Measurements from ENCODE around the gene GEMIN7. TPM values are rescaled to one million over a fixed set of nuclear protein-coding genes. Genes with fewer than 3 reads are reported as not detected.

GEMIN7 gene
- total RNA-seq, 1 experiment from 2014 or later: 24.5 TPM

DNA sequence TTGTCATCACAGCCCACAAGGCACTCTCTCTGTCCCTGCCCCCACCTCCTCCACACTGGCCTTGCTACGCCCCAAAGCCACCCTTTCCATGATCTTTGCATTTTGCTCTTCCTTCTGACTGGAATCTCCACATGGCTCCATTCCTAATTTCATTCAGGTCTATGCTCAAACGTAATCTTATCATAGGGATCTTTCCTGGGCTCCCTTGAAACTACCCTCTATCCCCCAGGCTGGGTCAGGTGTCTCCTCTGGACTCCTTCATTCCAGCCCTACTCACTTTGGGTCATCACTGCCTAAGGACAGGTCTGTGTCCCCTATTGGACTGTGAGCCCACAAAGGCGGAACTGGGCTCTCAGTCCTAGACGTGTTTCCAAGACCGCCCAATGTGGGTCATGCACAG lies 3.1 kb downstream of the GEMIN7 start:
- no peak for DNase-seq (ENCODE audit: extremely low read depth, low read depth)

DNA sequence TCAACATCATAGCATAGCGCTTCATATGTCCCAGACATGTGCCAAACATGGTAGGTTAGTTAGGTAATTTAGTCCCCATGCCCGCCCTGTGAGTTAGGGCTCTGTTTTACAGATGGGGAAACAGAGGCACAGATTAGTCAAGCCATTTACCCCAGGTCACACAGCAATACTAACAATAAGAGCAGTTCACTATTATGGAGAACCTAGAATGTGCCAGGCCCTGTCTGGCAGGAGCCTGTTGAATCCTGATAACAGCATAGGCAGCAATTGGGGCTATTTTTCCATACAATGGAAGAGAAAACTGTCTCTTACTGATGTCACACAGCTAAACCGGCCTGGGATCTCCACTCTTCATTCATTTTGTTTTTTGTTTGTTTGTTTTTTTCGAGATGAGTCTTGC lies 7.4 kb downstream of the GEMIN7 start:
- DNase-seq (ENCODE audit: extremely low read depth, low read depth): no peak

DNA sequence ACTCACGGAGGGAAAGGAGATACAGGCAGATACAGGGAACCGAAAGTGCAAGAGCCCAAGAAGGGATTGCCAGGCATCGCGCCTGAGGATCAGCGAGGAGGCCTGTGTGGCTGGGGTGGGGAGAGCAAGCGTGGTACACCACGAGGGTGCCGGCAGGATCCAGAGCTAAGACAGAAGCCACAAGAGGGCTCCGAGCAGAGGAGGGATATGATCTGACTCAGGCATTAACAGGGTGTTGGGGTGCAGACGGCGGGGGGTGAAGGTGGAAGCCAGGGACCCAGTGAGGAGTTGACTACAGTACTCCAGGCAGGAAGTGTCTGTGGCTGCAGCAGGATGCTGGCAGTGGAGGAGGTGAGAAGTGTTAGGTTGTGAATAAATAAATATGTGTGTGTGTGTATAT lies 8.5 kb downstream of the GEMIN7 start:
- DNase-seq (ENCODE audit: extremely low read depth, low read depth): no peak

DNA sequence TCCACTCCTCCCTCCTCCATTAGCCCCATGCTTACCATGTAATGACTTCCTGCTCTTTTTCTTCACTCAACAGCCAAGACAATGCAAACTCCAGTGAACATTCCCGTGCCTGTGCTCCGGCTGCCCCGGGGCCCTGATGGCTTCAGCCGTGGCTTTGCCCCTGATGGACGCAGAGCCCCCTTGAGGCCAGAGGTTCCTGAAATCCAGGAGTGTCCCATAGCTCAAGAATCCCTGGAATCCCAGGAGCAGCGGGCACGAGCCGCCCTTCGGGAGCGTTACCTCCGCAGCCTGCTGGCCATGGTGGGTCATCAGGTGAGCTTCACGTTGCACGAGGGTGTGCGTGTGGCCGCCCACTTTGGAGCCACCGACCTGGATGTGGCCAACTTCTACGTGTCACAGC lies 11.0 kb downstream of the GEMIN7 start:
- DNase-seq (ENCODE audit: extremely low read depth, low read depth): no peak

DNA sequence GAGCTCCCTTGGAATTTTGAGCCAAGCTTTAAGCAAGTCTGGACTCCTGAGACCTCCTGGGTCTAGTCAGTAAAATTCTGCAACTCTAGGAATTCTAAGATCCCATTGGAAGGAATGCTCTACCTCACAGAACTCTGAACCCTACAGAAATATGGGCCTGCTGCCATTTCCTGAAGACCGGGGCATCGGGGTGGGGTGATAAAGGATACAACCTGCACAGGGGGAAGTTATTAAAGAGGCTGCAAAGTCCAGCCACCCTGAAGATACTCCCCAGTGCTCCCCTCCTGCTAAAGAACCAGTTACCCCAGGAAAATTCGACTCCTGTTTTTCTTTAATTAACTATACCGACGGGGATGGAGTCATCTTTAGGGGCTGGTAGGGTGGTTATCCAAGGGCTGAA lies 11.5 kb downstream of the GEMIN7 start:
- DNase-seq (ENCODE audit: extremely low read depth, low read depth): no peak

DNA sequence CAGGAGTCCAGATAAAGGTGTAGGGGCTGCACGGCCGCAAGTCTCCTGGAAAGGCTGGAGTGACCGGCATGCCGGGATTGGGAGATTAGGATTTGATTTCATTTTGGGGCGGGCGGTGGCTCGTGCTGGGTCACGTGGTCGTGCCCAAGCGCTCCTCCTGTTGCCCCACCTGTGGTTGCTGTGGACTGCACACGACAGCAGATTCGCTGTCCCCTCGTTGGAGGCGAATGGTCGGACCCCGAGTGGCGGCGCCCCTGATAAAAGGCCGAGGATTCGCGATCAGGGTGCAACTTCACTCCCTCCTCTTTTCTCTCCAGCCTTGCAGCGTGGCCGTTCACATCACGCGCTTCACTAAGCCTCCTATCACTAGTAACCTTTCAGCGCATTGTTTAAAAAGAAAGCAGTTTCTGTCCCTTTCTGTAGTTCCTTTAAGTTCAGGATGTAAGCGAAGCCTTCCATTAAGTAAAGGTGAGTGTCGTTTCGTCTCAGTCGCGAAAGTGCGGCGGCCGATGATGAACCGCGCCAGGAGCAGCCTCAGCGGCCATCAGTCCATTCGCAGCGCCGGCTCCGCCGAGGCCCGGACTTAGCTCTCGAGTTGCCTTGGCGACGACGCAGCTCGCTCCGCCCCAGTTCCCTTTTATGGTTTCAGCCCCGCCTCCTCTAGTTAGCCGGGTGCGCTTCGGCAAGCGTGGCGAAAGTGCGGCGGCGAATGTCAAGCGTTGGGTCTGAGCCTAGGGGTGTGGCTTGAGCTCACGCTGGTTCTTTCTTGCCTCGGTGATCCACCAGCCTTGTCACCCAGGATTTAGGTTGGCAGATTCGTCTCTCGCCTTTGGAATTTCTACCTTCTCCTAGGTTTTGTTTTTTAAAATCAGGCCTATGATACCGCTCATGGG lies 12.2 kb downstream of the GEMIN7 start:
- DNase-seq (ENCODE audit: extremely low read depth, low read depth): peak; percentile 97

DNA sequence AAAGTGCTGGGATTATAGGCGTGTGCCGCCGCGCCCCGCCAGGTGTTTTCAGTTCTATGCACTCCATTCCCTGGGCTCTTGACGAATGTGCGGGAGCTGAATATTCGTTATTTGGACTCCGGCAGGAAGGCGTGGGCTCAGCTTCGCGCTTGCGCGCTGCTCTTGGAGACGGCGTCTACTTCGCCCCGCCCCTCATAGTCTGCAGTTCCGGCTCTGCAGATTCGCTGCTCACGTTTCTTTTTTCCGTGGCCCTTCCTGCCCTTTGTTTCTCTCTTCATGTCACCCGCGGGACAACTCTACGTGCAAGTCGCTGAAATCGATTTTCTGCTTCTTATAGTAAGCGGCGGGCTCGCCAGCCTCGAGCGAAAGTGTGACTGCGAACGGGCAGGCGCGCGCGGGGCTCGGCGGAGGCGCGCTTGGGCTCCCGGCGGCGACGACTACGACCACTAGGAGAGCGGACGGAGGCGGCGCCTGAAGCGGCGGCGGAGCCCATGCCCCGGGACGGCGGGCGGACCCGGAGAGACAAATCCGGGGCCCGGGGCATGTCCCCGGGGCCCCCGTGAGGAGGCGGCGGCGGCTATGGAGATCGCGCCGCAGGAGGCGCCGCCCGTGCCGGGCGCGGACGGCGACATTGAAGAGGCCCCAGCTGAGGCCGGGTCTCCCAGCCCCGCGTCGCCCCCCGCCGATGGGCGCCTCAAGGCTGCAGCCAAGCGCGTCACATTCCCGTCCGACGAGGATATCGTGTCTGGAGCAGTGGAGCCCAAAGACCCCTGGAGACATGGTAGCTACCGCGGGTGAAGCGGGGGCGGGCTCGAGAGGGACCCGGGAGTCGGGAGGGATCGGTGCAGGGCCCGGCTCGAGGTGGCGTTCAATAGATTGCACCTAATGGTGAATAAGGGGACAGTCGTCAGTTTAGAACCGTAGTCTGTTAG lies 14.0 kb downstream of the GEMIN7 start, which contains the start of gene PPP1R37:
PPP1R37 (plus strand) TSS at position 433 of the 932 bp plus-strand sequence; CDS start at position 580, 147 bp downstream.
- DNase-seq (ENCODE audit: extremely low read depth, low read depth): peak; percentile 93

DNA sequence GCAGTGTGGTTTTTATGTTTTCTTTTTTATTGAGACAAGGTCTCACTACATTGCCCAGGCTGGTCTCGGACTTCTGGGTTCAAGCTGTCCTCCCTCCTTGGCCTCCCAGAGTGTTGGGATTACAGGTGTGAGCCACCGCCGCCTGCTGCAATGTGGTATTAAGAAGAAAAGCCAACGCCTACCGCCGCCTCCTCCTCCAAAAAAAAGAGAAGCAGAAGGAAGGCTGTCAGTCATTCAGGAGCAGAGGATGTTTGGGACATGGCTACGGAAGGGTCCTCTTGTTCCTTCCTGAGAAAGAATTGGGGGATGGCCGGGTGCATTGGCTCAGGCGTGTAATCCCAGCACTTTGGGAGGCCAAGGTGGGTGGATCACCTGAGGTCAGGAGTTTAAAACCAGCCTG lies 15.1 kb downstream of the GEMIN7 start:
- DNase-seq (ENCODE audit: extremely low read depth, low read depth): no peak

DNA sequence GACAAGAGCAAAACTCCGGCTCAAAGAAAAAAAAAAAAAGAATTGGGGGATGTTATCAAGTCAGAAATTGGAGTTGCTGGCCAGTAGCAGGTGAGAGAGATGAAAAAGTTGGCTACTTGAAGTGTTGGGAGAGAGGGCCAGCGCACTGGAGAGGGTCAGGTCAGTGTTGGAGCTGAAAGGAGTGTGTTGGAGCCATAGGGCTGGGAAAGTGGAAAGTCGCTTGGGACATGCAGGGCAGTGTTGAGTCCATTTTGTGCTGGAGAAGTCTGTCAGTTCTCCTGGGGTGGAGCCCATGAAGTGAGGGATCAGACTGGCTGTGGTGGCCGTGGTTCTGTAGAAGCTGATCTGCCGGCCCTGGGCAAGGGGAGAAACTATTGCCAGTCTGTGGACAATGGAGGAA lies 15.6 kb downstream of the GEMIN7 start:
- no peak for DNase-seq (ENCODE audit: extremely low read depth, low read depth)

DNA sequence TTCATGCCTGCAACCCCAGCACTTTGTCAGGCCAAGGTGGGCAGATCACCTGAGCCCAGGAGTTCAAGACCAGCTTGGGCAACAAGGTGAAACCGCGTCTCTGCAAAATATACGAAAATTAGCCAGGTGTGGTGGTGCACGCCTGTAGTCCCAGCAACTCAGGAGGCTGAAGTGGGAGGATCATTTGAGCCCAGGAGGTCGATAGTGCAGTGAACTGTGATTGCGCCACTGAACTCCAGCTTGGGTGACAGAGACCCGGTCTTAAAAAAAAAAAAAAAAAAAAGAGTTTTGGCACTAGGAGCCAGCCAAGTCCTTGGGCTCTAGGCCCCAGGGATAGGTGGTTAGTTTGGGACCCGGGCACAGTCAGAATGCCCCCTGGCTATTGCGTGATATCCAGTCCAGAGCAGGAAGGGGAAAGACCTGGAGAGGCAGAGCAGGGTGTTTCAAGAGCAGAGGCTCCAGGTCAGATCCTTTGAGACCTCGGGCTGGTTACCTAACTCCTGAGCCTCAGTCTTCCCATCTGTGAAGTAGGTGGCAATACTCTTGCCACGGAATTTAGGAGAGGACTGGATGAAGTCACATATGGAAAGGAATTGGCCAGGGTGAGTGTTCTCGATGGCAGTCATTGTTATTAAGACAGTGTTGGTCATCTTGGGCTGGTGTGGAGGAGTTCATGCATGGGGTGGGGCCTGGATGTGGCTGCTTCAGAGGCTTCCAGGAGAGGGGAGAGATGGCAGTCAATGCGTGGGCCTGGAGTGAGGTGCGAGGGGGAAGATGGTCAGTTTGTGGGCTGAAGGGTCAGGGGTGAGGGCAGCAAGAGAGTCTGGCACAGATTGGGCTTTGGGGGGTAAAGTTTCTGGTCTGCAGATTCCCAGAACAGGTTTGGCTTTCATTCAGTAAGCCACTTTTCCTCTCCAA lies 16.7 kb downstream of the GEMIN7 start:
- no peak for DNase-seq (ENCODE audit: extremely low read depth, low read depth)

DNA sequence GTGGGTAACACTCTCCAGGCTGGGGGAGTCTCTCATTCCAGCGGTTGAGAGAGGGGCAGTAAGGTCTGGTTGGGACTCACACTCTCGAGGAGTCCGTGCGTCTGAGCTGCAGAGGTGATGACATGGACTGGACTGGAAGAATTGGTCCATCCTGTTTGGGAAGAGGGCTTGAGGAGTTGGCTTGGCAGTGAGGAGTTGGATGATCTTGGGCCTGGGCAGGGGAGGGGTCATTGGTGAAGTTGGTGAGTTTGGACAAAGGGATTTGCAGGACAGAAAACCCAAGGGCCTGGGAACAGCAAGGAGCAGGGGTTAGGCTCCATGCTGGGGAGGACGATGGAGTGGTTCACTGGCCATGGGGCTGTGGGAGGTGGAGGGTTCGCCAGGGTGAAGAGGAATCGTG lies 17.6 kb downstream of the GEMIN7 start:
- no peak for DNase-seq (ENCODE audit: extremely low read depth, low read depth)

DNA sequence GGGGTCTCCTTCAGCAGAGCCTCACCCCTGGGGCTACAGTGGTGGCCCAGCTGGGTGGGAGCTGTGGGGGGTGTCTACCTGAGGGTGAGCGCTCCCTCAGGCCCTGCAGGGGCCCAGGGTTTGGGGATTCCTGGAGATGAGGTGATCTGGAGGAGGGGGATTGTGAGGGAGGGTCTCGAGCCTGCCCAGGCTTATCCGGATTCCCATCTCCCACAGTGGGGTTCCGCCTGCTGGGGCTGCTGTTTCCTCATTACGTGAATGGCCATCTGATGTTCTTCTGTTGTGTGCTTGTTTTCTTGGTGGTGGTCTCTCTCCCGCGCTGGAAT lies 18.4 kb downstream of the GEMIN7 start:
- DNase-seq (ENCODE audit: extremely low read depth, low read depth): no peak

DNA sequence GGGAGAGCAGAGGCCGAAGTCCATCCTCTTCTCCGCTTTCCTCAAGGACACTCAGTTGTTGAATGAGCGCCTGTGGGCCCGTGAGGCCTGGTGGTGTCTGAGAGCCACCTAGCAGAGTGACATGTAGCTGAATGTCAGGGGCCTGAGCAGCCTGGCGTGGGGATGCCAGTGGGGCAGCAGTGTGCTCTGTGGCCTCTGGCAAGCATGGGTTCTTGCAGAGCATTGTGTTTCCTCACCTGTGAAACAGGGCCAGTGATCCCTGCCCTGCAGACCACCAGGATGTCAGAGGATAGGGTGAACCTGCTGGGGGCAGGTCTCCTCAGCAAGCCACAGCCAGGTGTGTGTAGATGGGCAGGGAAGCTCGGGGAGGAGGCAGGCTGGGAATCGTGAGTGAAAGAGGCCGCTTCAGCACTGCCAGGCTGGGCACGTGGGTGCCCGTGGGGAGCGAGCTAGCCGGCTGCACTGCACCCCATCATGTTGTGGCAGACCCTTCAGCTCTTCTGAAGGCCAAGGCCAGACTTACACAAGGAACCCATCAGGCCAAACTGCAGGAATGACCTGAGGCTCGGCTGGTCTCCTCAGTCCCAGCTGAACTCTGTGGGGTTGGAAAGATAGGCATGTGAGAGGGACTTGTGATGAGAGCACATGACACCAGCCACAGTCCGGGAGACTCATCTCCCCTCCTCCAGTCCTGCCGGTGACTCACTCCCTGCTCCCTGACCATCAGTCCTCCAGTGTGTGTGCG lies 18.9 kb downstream of the GEMIN7 start:
- no peak for DNase-seq (ENCODE audit: extremely low read depth, low read depth)

DNA sequence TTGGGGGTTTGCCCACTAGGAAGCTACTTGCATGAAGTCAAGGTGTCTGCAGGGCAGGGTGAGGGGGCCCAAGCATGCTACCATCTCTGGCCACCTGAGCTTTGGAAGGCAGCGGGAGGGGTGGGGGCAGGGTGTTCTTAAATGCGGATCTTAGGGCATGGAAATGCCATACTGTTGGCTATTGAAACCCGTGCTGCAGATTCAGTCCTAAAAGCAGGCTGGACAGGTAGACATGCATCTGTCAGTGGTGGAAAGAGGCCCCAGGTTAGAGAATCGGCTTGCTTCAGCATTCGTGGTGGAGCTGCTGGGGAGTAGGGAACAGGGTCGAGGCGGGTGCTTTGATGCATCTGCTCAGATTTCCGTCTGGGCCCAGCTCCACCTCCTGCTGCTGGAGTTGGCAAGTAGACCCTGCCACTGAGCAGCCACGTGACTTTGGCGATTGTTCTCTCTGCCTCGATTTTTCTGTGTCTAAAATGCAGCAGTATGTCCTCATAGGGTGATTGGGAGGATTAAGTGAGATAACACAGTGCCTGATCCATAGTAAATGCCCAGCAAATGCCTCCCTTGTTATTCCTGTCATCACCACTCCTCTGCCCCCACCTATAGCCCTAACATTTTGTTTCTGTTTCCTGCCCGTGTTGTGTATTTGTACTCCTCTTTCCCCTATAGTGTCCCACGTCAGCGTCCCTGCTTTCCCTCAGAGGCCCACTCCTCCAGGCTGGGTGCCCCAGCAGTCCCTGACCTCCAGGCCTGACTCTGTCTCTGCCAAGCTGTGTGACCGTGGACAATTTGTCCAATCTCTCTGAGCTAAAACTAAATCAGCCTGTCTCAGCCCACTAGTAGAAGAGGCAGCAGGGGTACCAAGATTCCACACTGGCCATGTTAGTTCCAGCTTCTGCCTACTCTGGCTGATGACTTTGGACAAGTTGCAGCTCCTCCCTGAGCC lies 19.7 kb downstream of the GEMIN7 start:
- DNase-seq (ENCODE audit: extremely low read depth, low read depth): no peak

DNA sequence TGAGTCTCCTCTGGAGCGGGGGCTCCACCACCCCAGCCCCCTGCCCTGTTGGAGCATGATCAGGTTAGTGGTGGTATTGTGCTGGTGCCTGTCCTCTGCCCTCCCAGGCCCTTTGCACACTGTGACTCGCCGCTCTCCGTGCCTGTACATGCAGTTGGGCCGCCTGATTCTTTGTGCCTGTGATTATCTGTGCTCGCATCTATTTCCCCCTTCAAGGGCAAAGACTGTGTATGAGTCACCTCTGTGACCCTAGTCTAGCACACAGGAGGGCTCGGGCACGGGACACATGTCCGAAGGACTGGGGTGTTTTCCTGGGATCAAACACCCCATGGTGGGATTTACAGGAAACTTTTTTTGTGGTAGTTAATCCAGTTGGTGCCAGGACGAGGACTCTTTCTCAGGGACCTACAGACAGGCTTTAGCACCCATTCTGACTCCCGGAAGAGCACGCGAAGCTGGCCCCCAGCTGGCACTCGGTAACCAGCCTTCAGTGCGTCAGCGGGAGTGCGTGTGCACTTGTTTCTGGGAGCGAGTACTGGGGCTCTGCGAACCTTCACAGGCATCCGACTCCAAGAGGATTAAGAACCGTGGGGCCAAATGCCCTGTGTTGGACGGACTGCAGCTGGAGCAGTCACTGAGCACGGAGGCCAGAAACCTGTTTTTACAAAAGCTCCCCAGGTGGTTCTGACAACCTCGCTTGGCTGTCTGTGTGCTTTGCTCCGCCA lies 20.6 kb downstream of the GEMIN7 start:
- DNase-seq (ENCODE audit: extremely low read depth, low read depth): no peak

DNA sequence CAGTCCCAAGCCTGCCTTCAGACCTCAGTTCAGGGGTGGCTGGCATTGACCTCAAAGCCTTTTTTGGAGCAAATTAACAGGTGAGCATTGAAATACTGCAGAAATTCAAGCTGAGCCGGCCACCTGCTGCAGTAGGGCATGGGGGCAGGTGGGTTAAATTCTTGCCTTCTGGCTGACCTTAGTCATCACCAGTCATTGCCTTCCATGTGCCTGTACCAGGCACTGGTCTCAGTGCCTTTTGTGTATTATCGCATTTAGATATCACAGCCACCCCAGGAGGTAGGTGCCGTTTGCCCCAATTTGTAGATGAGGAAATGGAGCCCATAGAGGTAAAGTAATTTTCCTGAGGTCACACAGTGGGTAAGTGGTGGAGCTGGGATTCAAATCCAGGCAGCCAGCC lies 21.1 kb downstream of the GEMIN7 start:
- no peak for DNase-seq (ENCODE audit: extremely low read depth, low read depth)

DNA sequence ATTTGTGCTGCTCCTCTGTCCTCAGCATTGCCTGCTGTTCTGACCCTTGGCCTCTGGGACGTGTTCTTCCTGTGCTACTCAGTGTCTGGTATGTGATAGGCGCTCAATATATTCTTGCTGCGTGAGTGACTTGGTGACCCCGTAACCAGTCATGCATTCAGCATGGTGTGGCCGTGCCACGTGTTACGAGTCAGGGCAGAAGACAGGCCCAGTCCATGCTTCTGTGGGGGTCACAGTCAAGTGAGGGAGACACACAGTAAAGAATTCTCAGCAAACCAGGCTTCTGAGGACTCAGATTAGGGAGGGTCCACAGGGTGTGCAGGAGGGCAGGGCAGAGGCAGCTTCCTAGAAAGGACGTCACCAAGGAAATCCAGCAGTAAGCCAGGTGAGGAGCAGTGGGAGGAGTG lies 21.8 kb downstream of the GEMIN7 start:
- no peak for DNase-seq (ENCODE audit: extremely low read depth, low read depth)

DNA sequence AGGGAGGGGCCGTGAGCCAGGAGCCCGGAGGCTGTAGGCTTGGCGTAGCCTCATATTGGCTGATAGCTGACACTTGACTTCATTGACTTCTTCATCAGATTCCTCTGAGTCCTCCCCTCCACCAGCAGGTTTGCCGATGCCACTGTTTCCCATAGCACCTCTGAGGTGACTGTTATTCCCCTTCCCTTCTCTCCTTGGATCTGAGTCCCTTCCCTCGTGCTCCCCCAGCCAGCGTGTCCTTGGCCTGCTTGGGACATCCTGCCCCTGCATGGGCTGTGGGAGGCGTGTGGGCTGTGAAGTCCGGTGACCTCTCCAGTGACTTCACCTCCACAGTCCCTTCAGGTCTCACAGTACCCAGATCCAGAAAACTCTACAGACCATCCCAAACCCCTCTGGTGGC lies 22.7 kb downstream of the GEMIN7 start:
- no peak for DNase-seq (ENCODE audit: extremely low read depth, low read depth)

All from NCI-H460 (cell line).